Esophagus squamous epithelium (tissue), 5 donors: ENCODE data around the gene SCGB2B2. TPM values are rescaled to one million over a fixed set of nuclear protein-coding genes. Genes with fewer than 3 reads are reported as not detected.
"Not testable (repeated sequence)": the region's sequence is repeated elsewhere in the genome, so short reads cannot be mapped to it uniquely, and the experiment has no call there.

Experiments used
- DNase-seq: peaks from one replicate; lab custom pipeline; 2025; lab: John Stamatoyannopoulos, UW
- H3K27ac ChIP-seq, 4 donors: fragments of 200-600 bp; sonication (generic); one replicate each; pipeline ENCODE4 v1.5.1; 2016 to 2019; ENCODE audit warnings: mild to moderate bottlenecking in 1 of 4
- H3K27me3 ChIP-seq, 4 donors: fragments of 200-600 bp; sonication (generic); 1 replicate in 3 of 4; 2 replicates in 1 of 4; pipeline versions ENCODE4 v1.5.1 to v1.6.0; 2017 to 2021; ENCODE audit warnings: antibody characterized with exemption in 1 of 4
- H3K36me3 ChIP-seq, 3 donors: fragments of 200-600 bp; sonication (generic); one replicate each; pipeline ENCODE4 v1.5.1; 2016 to 2019
- H3K4me1 ChIP-seq, 3 donors: fragments of 200-600 bp; sonication (generic); one replicate each; pipeline ENCODE4 v1.5.1; 2017 to 2019
- H3K4me3 ChIP-seq, 4 donors: fragments of 200-600 bp; sonication (generic); 1 replicate in 3 of 4; 2 replicates in 1 of 4; pipeline ENCODE4 v1.5.1; 2016 to 2019; ENCODE audit warnings: mild to moderate bottlenecking in 2 of 4, moderate library complexity in 1 of 4
- H3K9me3 ChIP-seq, 3 donors: fragments of 200-600 bp; sonication (generic); one replicate each; pipeline ENCODE4 v1.5.1; 2016 to 2019
- CTCF ChIP-seq, 6 experiments: fragments of 450-650 bp in 4 of 6; fragments of 200-600 bp in 2 of 6; sonication (generic) in 2 of 6; IDR thresholded peaks; one replicate each; pipeline ENCODE4 v1.5.1; 2016 to 2019; ENCODE audit warnings: antibody characterized with exemption in 6 of 6, mild to moderate bottlenecking in 4 of 6, moderate library complexity in 4 of 6
- POLR2A ChIP-seq, 4 donors: fragments of 450-650 bp; IDR thresholded peaks; one replicate each; pipeline ENCODE4 v1.6.1; 2017; ENCODE audit warnings: antibody characterized with exemption in 4 of 4, mild to moderate bottlenecking in 4 of 4, moderate library complexity in 3 of 4
- WGBS, 2 donors: methylation state at CpG; one replicate each; pipeline ENCODE4 v1.1.5; 2018; 5-methylcytosine and 5-hydroxymethylcytosine counted together
- intact Hi-C: fragments of 100-400 bp; cut with DNase I; formaldehyde crosslinking; loops from one replicate; pipeline ENCODE4 v1.15.0; 2022
- total RNA-seq, 4 donors: library from RNA; depleted of rRNA; stranded (reverse); fragments of >200 nt; gene quantifications; one replicate each; pipeline ENCODE4 v1.1.0, GENCODE V29; 2016
- donor health status: DM: yes; HTN: yes; CAD: no.

The SCGB2B2 gene
- total RNA-seq, 4 donors from 2014 or later, result 0.48 to 0.57 TPM; not detected in 2

GRCh38 chr19:34690372-34690771 lies 13.4 kb upstream of the SCGB2B2 start:
- Histone ChIP-seq H3K36me3 (no peaks in the 10 kb centered on the region), H3K27me3 (no peaks in the 10 kb centered on the region), H3K4me1 (no peaks in the 10 kb centered on the region), H3K27ac (no peak overlapping the region), H3K9me3 (peaks cover 0 to 37% (median 18%) of the 10 kb centered on the region in 3 donors), H3K4me3 (no peak overlapping the region)
- TF ChIP-seq CTCF (IDR thresholded peaks at IDR 0.05) (no peak), POLR2A (IDR thresholded peaks at IDR 0.05) (no peak)
- 85 to 95% methylated on average over 3 of the region's 3 CpGs for WGBS, 2 donors
- no peak for DNase-seq
- intact Hi-C loops, result no loop called here

- Histone ChIP-seq H3K4me1 (no peaks in the 10 kb centered on the region), H3K27me3 (no peaks in the 10 kb centered on the region), H3K9me3 (peaks cover 0 to 55% (median 31%) of the 10 kb centered on the region in 3 donors), H3K36me3 (peaks cover 0 to 15% (median 3%) of the 10 kb centered on the region in 3 donors), H3K27ac (no peak overlapping the region), H3K4me3 (no peak overlapping the region)
- TF ChIP-seq POLR2A (IDR thresholded peaks at IDR 0.05), result no peak
- TF ChIP-seq CTCF (IDR thresholded peaks at IDR 0.05), result no peak
- no peak for DNase-seq
- intact Hi-C loops, result no loop called here
- 64 to 84% methylated on average over 1 of the region's 1 CpG for WGBS, 2 donors
These were observed 11.6 kb upstream of the SCGB2B2 start for GRCh38 chr19:34688592-34688991.

GRCh38 chr19:34687348-34687747 lies 10.4 kb upstream of the SCGB2B2 start:
- Histone ChIP-seq H3K9me3 (peaks cover 0 to 68% (median 41%) of the 10 kb centered on the region in 3 donors), H3K27me3 (no peaks in the 10 kb centered on the region), H3K4me1 (no peaks in the 10 kb centered on the region), H3K36me3 (peaks cover 0 to 27% (median 13%) of the 10 kb centered on the region in 3 donors), H3K27ac (no peak overlapping the region), H3K4me3 (no peak overlapping the region)
- intact Hi-C loops, result no loop called here
- WGBS, 2 donors, result 50 to 85% methylated on average over 2 of the region's 2 CpGs
- no peak for DNase-seq
- no peak for TF ChIP-seq CTCF (IDR thresholded peaks at IDR 0.05)
- TF ChIP-seq POLR2A (IDR thresholded peaks at IDR 0.05), result no peak

- DNase-seq, result no peak
- Histone ChIP-seq H3K36me3 (peaks cover 0 to 36% (median 13%) of the 10 kb centered on the region in 3 donors), H3K4me3 (no peak overlapping the region), H3K27me3 (no peaks in the 10 kb centered on the region), H3K27ac (no peak overlapping the region), H3K9me3 (peaks cover 0 to 75% (median 46%) of the 10 kb centered on the region in 3 donors), H3K4me1 (no peaks in the 10 kb centered on the region)
- 67 to 82% methylated on average over 5 of the region's 5 CpGs for WGBS, 2 donors
- intact Hi-C loops, result no loop called here
- TF ChIP-seq POLR2A (IDR thresholded peaks at IDR 0.05) (no peak), CTCF (IDR thresholded peaks at IDR 0.05) (no peak)
These were observed 9.5 kb upstream of the SCGB2B2 start for GRCh38 chr19:34686455-34686854.

- H3K4me1 ChIP-seq, H3K27me3 ChIP-seq, intact Hi-C loops, H3K27ac ChIP-seq, DNase-seq, H3K4me3 ChIP-seq: not testable (repeated sequence)
- 87 to 90% methylated on average over 5 of the region's 5 CpGs for WGBS, 2 donors
- peaks cover 0 to 48% (median 16%) of the 10 kb centered on the region in 3 donors for H3K36me3 ChIP-seq
- peaks cover 0 to 87% (median 53%) of the 10 kb centered on the region in 3 donors for H3K9me3 ChIP-seq
These were observed 8.3 kb upstream of the SCGB2B2 start for GRCh38 chr19:34685266-34685665.

GRCh38 chr19:34681478-34681877 lies 4.5 kb upstream of the SCGB2B2 start:
- WGBS, 2 donors, result 97% methylated on average over 9 of the region's 9 CpGs
- no peak for TF ChIP-seq CTCF (IDR thresholded peaks at IDR 0.05)
- no peak for TF ChIP-seq POLR2A (IDR thresholded peaks at IDR 0.05)

More at GRCh38 chr19:34681478-34681877, 4.5 kb upstream of the SCGB2B2 start:
- peaks cover 0 to 23% (median 9%) of the 10 kb centered on the region in 3 donors for H3K4me1 ChIP-seq
- H3K27ac ChIP-seq, result no peak overlapping the region
- no peaks in the 10 kb centered on the region for H3K27me3 ChIP-seq
- peaks cover 0 to 73% (median 44%) of the 10 kb centered on the region in 3 donors for H3K9me3 ChIP-seq
- no peak overlapping the region for H3K4me3 ChIP-seq
- DNase-seq, result no peak
- H3K36me3 ChIP-seq, result peaks cover 0 to 67% (median 20%) of the 10 kb centered on the region in 3 donors
- intact Hi-C loops, result no loop called here
